ENCODE results near the gene STRA8. TPM values are rescaled to one million over a fixed set of nuclear protein-coding genes. Genes with fewer than 3 reads are reported as not detected.

The STRA8 gene
- total and polyA plus RNA-seq, 2 donors from 2014 or later: 0.43 TPM; not detected in 1

- intact Hi-C loops (cut with DNase I): no loop called here
- Histone ChIP-seq H3K27ac (ENCODE audit: low read depth in 2 of 2, low read length in 2 of 2) (no peak overlapping the region), H3K27me3 (ENCODE audit: control insufficient read depth, insufficient read depth, low read length) (no peaks in the 10 kb centered on the region), H3K4me3 (ENCODE audit: low read length in 3 of 3) (no peak overlapping the region), H3K36me3 (ENCODE audit: control insufficient read depth in 2 of 3, insufficient read depth in 3 of 3, low read length in 3 of 3) (no peaks in the 10 kb centered on the region), H3K4me1 (ENCODE audit: control insufficient read depth in 2 of 3, insufficient read depth in 2 of 3, low read depth in 1 of 3, low read length in 3 of 3) (no peaks in the 10 kb centered on the region), H3K9me3 (ENCODE audit: control insufficient read depth in 2 of 3, insufficient read depth in 1 of 3, low read length in 3 of 3) (no peaks in the 10 kb centered on the region), H3K9ac (ENCODE audit: low read length in 3 of 3) (no peak overlapping the region)
- TF ChIP-seq, protein P1, sequence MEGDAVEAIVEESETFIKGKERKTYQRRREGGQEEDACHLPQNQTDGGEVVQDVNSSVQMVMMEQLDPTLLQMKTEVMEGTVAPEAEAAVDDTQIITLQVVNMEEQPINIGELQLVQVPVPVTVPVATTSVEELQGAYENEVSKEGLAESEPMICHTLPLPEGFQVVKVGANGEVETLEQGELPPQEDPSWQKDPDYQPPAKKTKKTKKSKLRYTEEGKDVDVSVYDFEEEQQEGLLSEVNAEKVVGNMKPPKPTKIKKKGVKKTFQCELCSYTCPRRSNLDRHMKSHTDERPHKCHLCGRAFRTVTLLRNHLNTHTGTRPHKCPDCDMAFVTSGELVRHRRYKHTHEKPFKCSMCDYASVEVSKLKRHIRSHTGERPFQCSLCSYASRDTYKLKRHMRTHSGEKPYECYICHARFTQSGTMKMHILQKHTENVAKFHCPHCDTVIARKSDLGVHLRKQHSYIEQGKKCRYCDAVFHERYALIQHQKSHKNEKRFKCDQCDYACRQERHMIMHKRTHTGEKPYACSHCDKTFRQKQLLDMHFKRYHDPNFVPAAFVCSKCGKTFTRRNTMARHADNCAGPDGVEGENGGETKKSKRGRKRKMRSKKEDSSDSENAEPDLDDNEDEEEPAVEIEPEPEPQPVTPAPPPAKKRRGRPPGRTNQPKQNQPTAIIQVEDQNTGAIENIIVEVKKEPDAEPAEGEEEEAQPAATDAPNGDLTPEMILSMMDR (IDR thresholded peaks at IDR 0.05; ENCODE audit: borderline replicate concordance, extremely low read depth, insufficient read depth): no peak
- FAIRE-seq: no peak
- DNase-seq: peak in 1 of 5 donors; percentile 22
Measured at GRCh38 chr7:135245226-135246190, 11.9 kb downstream of the STRA8 start.

DNA sequence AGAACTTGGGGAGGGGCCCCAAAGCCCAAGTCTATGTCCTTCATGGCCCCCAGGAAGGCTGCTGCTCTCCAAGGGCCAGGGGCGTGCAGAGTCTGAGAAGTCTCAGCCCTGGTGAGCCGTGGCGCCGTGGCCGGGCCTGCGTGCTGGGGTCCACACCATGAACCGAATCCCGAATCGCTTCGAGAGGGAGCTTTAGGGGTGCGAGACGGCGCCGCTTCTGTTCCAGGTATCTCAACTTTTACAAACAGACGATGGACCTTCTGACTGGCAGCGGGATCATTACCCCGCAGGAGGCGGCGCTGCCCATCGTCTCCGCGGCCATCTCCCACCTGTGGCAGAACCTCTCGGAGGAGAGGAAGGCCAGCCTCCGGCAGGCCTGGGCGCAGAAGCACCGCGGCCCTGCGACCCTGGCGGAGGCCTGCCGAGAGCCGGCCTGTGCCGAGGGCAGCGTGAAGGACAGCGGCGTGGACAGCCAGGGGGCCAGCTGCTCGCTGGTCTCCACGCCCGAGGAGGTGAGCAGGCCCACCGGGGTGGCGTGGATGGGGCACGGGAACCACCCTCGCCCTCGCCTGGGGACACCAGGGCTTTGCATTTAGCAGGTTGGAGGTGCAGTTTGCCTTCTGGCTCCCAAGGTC is 12.7 kb downstream of the STRA8 start:
- H3K4me3 ChIP-seq (ENCODE audit: low read length in 3 of 3): no peak overlapping the region
- H3K36me3 ChIP-seq (ENCODE audit: control insufficient read depth in 2 of 3, insufficient read depth in 3 of 3, low read length in 3 of 3): no peaks in the 10 kb centered on the region
- no peak for FAIRE-seq

DNA sequence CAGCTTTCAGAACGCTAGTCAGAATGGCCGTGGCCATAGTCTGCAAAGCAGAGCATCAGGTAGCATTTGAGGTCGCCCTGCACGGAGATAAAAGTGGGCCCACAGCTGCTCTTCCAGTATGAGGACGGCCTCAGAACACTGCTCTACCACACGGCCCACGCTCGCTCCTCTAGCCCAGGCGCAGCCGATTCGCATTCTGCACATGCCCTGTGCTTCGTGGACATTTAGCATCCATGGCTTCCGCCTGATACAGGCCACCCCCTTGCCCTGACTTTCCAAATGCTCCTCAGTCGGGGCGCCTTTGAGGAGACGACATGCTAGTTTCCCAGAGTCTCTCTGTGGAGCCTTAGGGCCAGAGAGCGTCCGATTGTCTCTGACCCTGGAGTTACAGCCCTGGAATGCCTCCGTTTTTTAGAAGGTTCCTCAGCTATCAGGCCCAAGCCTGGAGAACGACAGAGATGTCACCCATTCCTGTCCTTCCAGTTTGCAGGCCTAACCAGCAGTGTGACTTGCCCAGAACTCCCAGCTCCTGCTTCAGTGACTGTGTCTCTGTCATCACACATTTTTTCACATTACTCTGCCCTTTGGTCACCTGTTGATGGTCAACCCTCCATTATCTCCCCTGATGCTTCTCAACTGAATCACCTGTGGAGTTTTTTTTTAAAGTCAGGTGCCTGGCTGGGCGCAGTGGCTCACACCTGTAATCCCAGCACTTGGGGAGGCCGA is 14.3 kb downstream of the STRA8 start:
- Histone ChIP-seq H3K27ac (ENCODE audit: low read depth in 2 of 2, low read length in 2 of 2) (no peak overlapping the region), H3K9me3 (ENCODE audit: control insufficient read depth in 2 of 3, insufficient read depth in 1 of 3, low read length in 3 of 3) (no peaks in the 10 kb centered on the region), H3K27me3 (ENCODE audit: control insufficient read depth, insufficient read depth, low read length) (no peaks in the 10 kb centered on the region), H3K4me1 (ENCODE audit: control insufficient read depth in 2 of 3, insufficient read depth in 2 of 3, low read depth in 1 of 3, low read length in 3 of 3) (no peaks in the 10 kb centered on the region), H3K9ac (ENCODE audit: low read length in 3 of 3) (no peak overlapping the region), H3K4me3 (ENCODE audit: low read length in 3 of 3) (no peak overlapping the region), H3K36me3 (ENCODE audit: control insufficient read depth in 2 of 3, insufficient read depth in 3 of 3, low read length in 3 of 3) (no peaks in the 10 kb centered on the region)
- intact Hi-C loops (cut with DNase I): no loop called here
- no peak for FAIRE-seq
- TF ChIP-seq, protein P1 (IDR thresholded peaks at IDR 0.05; ENCODE audit: borderline replicate concordance, extremely low read depth, insufficient read depth): no peak
- DNase-seq: peak in 1 of 5 donors; percentile 20

More for the DNA sequence above, 12.7 kb downstream of the STRA8 start:
- Histone ChIP-seq H3K27ac (ENCODE audit: low read depth in 2 of 2, low read length in 2 of 2) (no peak overlapping the region), H3K27me3 (ENCODE audit: control insufficient read depth, insufficient read depth, low read length) (no peaks in the 10 kb centered on the region), H3K9ac (ENCODE audit: low read length in 3 of 3) (no peak overlapping the region), H3K9me3 (ENCODE audit: control insufficient read depth in 2 of 3, insufficient read depth in 1 of 3, low read length in 3 of 3) (no peaks in the 10 kb centered on the region), H3K4me1 (ENCODE audit: control insufficient read depth in 2 of 3, insufficient read depth in 2 of 3, low read depth in 1 of 3, low read length in 3 of 3) (no peaks in the 10 kb centered on the region)
- DNase-seq: peak in 1 of 5 donors; percentile 16
- TF ChIP-seq, protein P1 (IDR thresholded peaks at IDR 0.05; ENCODE audit: borderline replicate concordance, extremely low read depth, insufficient read depth): no peak
- intact Hi-C loops (cut with DNase I): no loop called here
